GM12878 (cell line): Measurements from ENCODE around the gene UCKL1.

ENCODE experiments used
- ASH2L ChIP-seq: fragments of 300-600, 200-600 bp; sonication (generic); IDR thresholded peaks from 2 replicates; pipeline ENCODE4 v1.6.1; 2017; ENCODE audit warnings: low read depth, mild to moderate bottlenecking, borderline replicate concordance
- BHLHE40 ChIP-seq, 2 experiments: fragments of 450-650 bp in 1 of 2; IDR thresholded peaks; 2 replicates each; pipeline ENCODE4 v1.6.1; 2011 to 2017; ENCODE audit warnings: low read depth in 2 of 2, borderline replicate concordance in 1 of 2, improper control_type of control experiment in 1 of 2, low read length in 1 of 2, mild to moderate bottlenecking in 1 of 2
- CEBPB ChIP-seq, 2 experiments: fragments of 150-350 bp in 1 of 2; IDR thresholded peaks; 2 replicates each; pipeline ENCODE4 v1.6.1; 2012 to 2014; ENCODE audit warnings: low read depth in 2 of 2, low read length in 2 of 2, borderline replicate concordance in 1 of 2, inconsistent platforms in 1 of 2
- EP300 ChIP-seq, 2 experiments: fragments of 150-350 bp in 1 of 2; IDR thresholded peaks; 2 replicates each; pipeline ENCODE4 v1.6.1; 2011 to 2012; ENCODE audit warnings: low read depth in 2 of 2, low read length in 2 of 2, borderline replicate concordance in 1 of 2, improper control_type of control experiment in 1 of 2, inconsistent platforms in 1 of 2; ENCODE audit not compliant: control insufficient read depth in 1 of 2
- EZH2 ChIP-seq: IDR thresholded peaks from 2 replicates; pipeline ENCODE4 v1.6.1; 2012; ENCODE audit warnings: low read depth, mild to moderate bottlenecking, control low read depth, inconsistent platforms, low read length, borderline replicate concordance; ENCODE audit not compliant: control insufficient read depth
- NRF1 ChIP-seq: conservative IDR thresholded peaks from 2 replicates; pipeline ENCODE4 v1.6.1; 2011; ENCODE audit warnings: mild to moderate bottlenecking, low read depth, low read length, improper control_type of control experiment
- RFX5 ChIP-seq: IDR thresholded peaks from 2 replicates; pipeline ENCODE4 v1.6.1; 2011; ENCODE audit warnings: low read depth, low read length, improper control_type of control experiment
- SIN3A ChIP-seq: IDR thresholded peaks from 2 replicates; pipeline ENCODE4 v1.6.1; 2012; ENCODE audit warnings: low read depth, low read length, improper control_type of control experiment
- TBL1XR1 ChIP-seq: IDR thresholded peaks from 2 replicates; pipeline ENCODE4 v1.6.1; 2012; ENCODE audit warnings: low read depth, low read length, improper control_type of control experiment
- TCF7 ChIP-seq: IDR thresholded peaks from 2 replicates; pipeline ENCODE4 v1.6.1; 2014; ENCODE audit warnings: antibody characterized with exemption, borderline replicate concordance
- ZNF24 ChIP-seq: fragments of 450-650 bp; IDR thresholded peaks from 2 replicates; pipeline ENCODE4 v1.6.1; 2017; ENCODE audit warnings: antibody characterized with exemption, mild to moderate bottlenecking
- TF ChIP-seq, protein P1 (sequence below), 3 experiments: IDR thresholded peaks in 2 of 3; conservative IDR thresholded peaks in 1 of 3; 2 replicates each; pipeline ENCODE4 v1.5.1; 2011; ENCODE audit warnings: low read depth in 3 of 3, low read length in 3 of 3, mild to moderate bottlenecking in 3 of 3, control low read depth in 2 of 3, moderate library complexity in 2 of 3, inconsistent platforms in 1 of 3, mixed read lengths in 1 of 3; ENCODE audit not compliant: control insufficient read depth in 2 of 3, insufficient read depth in 1 of 3; ENCODE audit errors: extremely low read depth in 1 of 3
- TF ChIP-seq, protein P2 (sequence below): fragments of 450-650 bp; IDR thresholded peaks from 2 replicates; pipeline ENCODE4 v1.6.1; 2017; ENCODE audit warnings: antibody characterized with exemption, mild to moderate bottlenecking, moderate library complexity

DNA sequence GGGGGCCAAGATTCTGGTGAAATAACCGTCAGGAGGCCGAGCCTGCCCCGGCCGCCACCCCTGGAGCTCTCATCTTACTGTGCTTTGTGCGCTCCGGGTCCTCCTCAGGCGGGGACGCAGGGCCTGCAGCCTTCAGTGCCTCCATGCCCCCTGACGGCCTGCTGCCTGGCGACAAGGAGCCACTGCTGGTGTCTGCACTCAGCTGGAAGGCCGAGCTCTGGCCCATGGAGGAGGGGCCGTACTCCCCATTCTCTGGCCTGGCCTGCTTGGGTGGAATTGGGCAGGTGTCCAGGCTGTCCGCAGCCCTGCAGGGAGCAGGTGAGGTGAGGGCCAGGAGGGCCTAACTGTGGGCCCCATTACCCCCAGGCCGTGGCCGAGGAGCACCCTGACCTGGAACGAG lies 8.2 kb upstream of the UCKL1 start:
- TF ChIP-seq, protein P1, sequence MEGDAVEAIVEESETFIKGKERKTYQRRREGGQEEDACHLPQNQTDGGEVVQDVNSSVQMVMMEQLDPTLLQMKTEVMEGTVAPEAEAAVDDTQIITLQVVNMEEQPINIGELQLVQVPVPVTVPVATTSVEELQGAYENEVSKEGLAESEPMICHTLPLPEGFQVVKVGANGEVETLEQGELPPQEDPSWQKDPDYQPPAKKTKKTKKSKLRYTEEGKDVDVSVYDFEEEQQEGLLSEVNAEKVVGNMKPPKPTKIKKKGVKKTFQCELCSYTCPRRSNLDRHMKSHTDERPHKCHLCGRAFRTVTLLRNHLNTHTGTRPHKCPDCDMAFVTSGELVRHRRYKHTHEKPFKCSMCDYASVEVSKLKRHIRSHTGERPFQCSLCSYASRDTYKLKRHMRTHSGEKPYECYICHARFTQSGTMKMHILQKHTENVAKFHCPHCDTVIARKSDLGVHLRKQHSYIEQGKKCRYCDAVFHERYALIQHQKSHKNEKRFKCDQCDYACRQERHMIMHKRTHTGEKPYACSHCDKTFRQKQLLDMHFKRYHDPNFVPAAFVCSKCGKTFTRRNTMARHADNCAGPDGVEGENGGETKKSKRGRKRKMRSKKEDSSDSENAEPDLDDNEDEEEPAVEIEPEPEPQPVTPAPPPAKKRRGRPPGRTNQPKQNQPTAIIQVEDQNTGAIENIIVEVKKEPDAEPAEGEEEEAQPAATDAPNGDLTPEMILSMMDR (IDR thresholded peaks at IDR 0.05 in 2 of 3, conservative IDR thresholded peaks at IDR 0.05 in 1 of 3; ENCODE audit: control insufficient read depth in 2 of 3, extremely low read depth in 1 of 3, insufficient read depth in 1 of 3, low read depth in 3 of 3, low read length in 3 of 3) = no peak
- no peak for TF ChIP-seq CEBPB (IDR thresholded peaks at IDR 0.05; ENCODE audit: borderline replicate concordance in 1 of 2, low read depth in 2 of 2, low read length in 2 of 2)
- TF ChIP-seq ZNF24 = no peak
- no peak for TF ChIP-seq EZH2
- no peak for TF ChIP-seq TBL1XR1
- no peak for TF ChIP-seq BHLHE40 (IDR thresholded peaks at IDR 0.05; ENCODE audit: borderline replicate concordance in 1 of 2, low read depth in 2 of 2, low read length in 1 of 2)
- no peak for TF ChIP-seq RFX5
- TF ChIP-seq TCF7 = no peak
- TF ChIP-seq NRF1 = no peak
- no peak for TF ChIP-seq ASH2L
- TF ChIP-seq, protein P2, sequence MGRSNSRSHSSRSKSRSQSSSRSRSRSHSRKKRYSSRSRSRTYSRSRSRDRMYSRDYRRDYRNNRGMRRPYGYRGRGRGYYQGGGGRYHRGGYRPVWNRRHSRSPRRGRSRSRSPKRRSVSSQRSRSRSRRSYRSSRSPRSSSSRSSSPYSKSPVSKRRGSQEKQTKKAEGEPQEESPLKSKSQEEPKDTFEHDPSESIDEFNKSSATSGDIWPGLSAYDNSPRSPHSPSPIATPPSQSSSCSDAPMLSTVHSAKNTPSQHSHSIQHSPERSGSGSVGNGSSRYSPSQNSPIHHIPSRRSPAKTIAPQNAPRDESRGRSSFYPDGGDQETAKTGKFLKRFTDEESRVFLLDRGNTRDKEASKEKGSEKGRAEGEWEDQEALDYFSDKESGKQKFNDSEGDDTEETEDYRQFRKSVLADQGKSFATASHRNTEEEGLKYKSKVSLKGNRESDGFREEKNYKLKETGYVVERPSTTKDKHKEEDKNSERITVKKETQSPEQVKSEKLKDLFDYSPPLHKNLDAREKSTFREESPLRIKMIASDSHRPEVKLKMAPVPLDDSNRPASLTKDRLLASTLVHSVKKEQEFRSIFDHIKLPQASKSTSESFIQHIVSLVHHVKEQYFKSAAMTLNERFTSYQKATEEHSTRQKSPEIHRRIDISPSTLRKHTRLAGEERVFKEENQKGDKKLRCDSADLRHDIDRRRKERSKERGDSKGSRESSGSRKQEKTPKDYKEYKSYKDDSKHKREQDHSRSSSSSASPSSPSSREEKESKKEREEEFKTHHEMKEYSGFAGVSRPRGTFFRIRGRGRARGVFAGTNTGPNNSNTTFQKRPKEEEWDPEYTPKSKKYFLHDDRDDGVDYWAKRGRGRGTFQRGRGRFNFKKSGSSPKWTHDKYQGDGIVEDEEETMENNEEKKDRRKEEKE = no peak
- no peak for TF ChIP-seq EP300 (IDR thresholded peaks at IDR 0.05; ENCODE audit: borderline replicate concordance in 1 of 2, control insufficient read depth in 1 of 2, low read depth in 2 of 2, low read length in 2 of 2)
- TF ChIP-seq SIN3A = no peak
